HEK293T (cell line): Measurements from ENCODE around the gene GTF2IRD1.
"Not testable (repeated sequence)": the region's sequence is repeated elsewhere in the genome, so short reads cannot be mapped to it uniquely, and the experiment has no call there.

Source experiments
- CTCF ChIA-PET: fragments of 350-600 bp; formaldehyde crosslinking; extraction: SDS; loops from one replicate; lab custom pipeline; 2021; ENCODE audit warnings: antibody characterized with exemption, inconsistent platforms; lab: Yijun Ruan, JAX
- POLR2A ChIA-PET: fragments of 350-600 bp; formaldehyde crosslinking; extraction: SDS; loops from one replicate; lab custom pipeline; 2020; ENCODE audit warnings: antibody characterized with exemption, inconsistent platforms; lab: Yijun Ruan, JAX
- DNase-seq: peaks from one replicate; pipeline ENCODE4 v3.0.0; 2012; ENCODE audit warnings: mixed read lengths; ENCODE audit errors: extremely low spot score
- ARNT ChIP-seq: fragments of 450-650 bp; IDR thresholded peaks from 2 replicates; pipeline ENCODE4 v1.6.1; 2017; ENCODE audit warnings: mild to moderate bottlenecking
- BHLHE40 ChIP-seq: fragments of 450-650 bp; IDR thresholded peaks from 2 replicates; pipeline ENCODE4 v1.6.1; 2016; ENCODE audit warnings: mild to moderate bottlenecking, moderate library complexity, borderline replicate concordance
- CTBP1 ChIP-seq: fragments of 450-650 bp; IDR thresholded peaks from 2 replicates; pipeline ENCODE4 v1.6.1; 2016; ENCODE audit warnings: borderline replicate concordance
- ELF4 ChIP-seq: fragments of 450-650 bp; IDR thresholded peaks from 2 replicates; pipeline ENCODE4 v1.6.1; 2017; ENCODE audit warnings: antibody characterized with exemption
- FOXA1 ChIP-seq: fragments of 450-650 bp; IDR thresholded peaks from 2 replicates; pipeline ENCODE4 v1.6.1; 2016; ENCODE audit warnings: mild to moderate bottlenecking
- FOXK2 ChIP-seq: fragments of 450-650 bp; IDR thresholded peaks from 2 replicates; pipeline ENCODE4 v1.6.1; 2016; ENCODE audit warnings: mild to moderate bottlenecking
- FOXM1 ChIP-seq: fragments of 450-650 bp; IDR thresholded peaks from 2 replicates; pipeline ENCODE4 v1.6.1; 2017; ENCODE audit warnings: mild to moderate bottlenecking, borderline replicate concordance
- HDGF ChIP-seq: fragments of 450-650 bp; IDR thresholded peaks from 2 replicates; pipeline ENCODE4 v1.6.1; 2017; ENCODE audit warnings: antibody characterized with exemption, borderline replicate concordance
- L3MBTL2 ChIP-seq: fragments of 450-650 bp; conservative IDR thresholded peaks from 2 replicates; pipeline ENCODE4 v1.6.1; 2016; ENCODE audit warnings: mild to moderate bottlenecking
- LEF1 ChIP-seq: fragments of 450-650 bp; IDR thresholded peaks from 2 replicates; pipeline ENCODE4 v1.6.1; 2017; ENCODE audit warnings: mild to moderate bottlenecking, borderline replicate concordance
- NFRKB ChIP-seq: fragments of 450-650 bp; IDR thresholded peaks from 2 replicates; pipeline ENCODE4 v1.6.1; 2016; ENCODE audit warnings: mild to moderate bottlenecking, moderate library complexity
- PKNOX1 ChIP-seq: fragments of 450-650 bp; IDR thresholded peaks from 2 replicates; pipeline ENCODE4 v1.6.1; 2016
- SP1 ChIP-seq: fragments of 450-650 bp; IDR thresholded peaks from 2 replicates; pipeline ENCODE4 v1.6.1; 2017
- SUZ12 ChIP-seq: fragments of 450-650 bp; IDR thresholded peaks from 2 replicates; pipeline ENCODE4 v1.6.1; 2016; ENCODE audit warnings: mild to moderate bottlenecking
- TARDBP ChIP-seq: fragments of 450-650 bp; IDR thresholded peaks from 2 replicates; pipeline ENCODE4 v1.6.1; 2016
- ZNF384 ChIP-seq: fragments of 450-650 bp; IDR thresholded peaks from 2 replicates; pipeline ENCODE4 v1.6.1; 2016

GTF2IRD1 gene

GRCh38 chr7:74424291-74424880, 29.3 kb upstream of the GTF2IRD1 start:
- CTCF ChIA-PET: no interaction called here
- POLR2A ChIA-PET: no interaction called here
- DNase-seq: no peak
- TF ChIP-seq BHLHE40 (no peak), ZNF384 (no peak), LEF1 (no peak), SUZ12 (no peak), PKNOX1 (no peak), TARDBP (no peak), CTBP1 (no peak), FOXA1 (no peak), NFRKB (no peak), L3MBTL2 (no peak), FOXK2 (no peak), SP1 (no peak), FOXM1 (no peak), ELF4 (no peak)

GRCh38 chr7:74428023-74428422, 25.7 kb upstream of the GTF2IRD1 start:
- DNase-seq: no peak
- POLR2A ChIA-PET: no interaction called here
- no peak for TF ChIP-seq HDGF
- no peak for TF ChIP-seq FOXM1
- no peak for TF ChIP-seq FOXK2
- no peak for TF ChIP-seq PKNOX1
- TF ChIP-seq SP1: no peak
- no peak for TF ChIP-seq CTBP1
- no peak for TF ChIP-seq BHLHE40
- no peak for TF ChIP-seq ZNF384
- TF ChIP-seq LEF1: no peak
- no peak for TF ChIP-seq TARDBP
- TF ChIP-seq L3MBTL2: no peak
- no peak for TF ChIP-seq FOXA1
- no peak for TF ChIP-seq ARNT
- no peak for TF ChIP-seq ELF4
- no peak for TF ChIP-seq NFRKB
- TF ChIP-seq SUZ12: no peak
- CTCF ChIA-PET: interaction anchor here (0.6 to 0.7 kb wide), 3 partner anchors 27 to 626 kb away, joined by 3 read pairs; no protein-coding TSS in a partner anchor

GRCh38 chr7:74429153-74429747, 24.5 kb upstream of the GTF2IRD1 start:
- TF ChIP-seq FOXA1 (no peak), BHLHE40 (no peak), SUZ12 (no peak), FOXK2 (no peak), PKNOX1 (no peak), LEF1 (no peak), ELF4 (no peak), SP1 (no peak), HDGF (no peak), CTBP1 (no peak), ZNF384 (no peak), NFRKB (no peak)
- CTCF ChIA-PET: no interaction called here
- no peak for DNase-seq
- POLR2A ChIA-PET: no interaction called here

- CTCF ChIA-PET: interaction anchor here (0.6 kb wide), 1 partner anchor 10 kb away, joined by 3 read pairs; no protein-coding TSS in a partner anchor
- DNase-seq, POLR2A ChIA-PET: not testable (repeated sequence)
These were observed 23.3 kb upstream of the GTF2IRD1 start for GRCh38 chr7:74430409-74430808.

GRCh38 chr7:74430961-74431466, 22.7 kb upstream of the GTF2IRD1 start:
- ChIA-PET POLR2A (no interaction called here), CTCF (no interaction called here)
- no peak for DNase-seq
- TF ChIP-seq SUZ12 (no peak), CTBP1 (no peak), SP1 (no peak), FOXM1 (no peak), ELF4 (no peak), TARDBP (no peak), FOXK2 (no peak), HDGF (no peak), FOXA1 (no peak)

GRCh38 chr7:74437291-74437571, 16.5 kb upstream of the GTF2IRD1 start:
- CTCF ChIA-PET: interaction anchor here (0.6 kb wide), 1 partner anchor 19 kb away, joined by 5 read pairs; no protein-coding TSS in a partner anchor
- DNase-seq, POLR2A ChIA-PET: not testable (repeated sequence)
